GM12878 (cell line): ENCODE data around the gene ADH1C. TPM values are rescaled to one million over a fixed set of nuclear protein-coding genes. Genes with fewer than 3 reads are reported as not detected.
"Not testable (repeated sequence)": the region's sequence is repeated elsewhere in the genome, so short reads cannot be mapped to it uniquely, and the experiment has no call there.

ENCODE experiments used
- ATAC-seq: fragments of 200-7000 bp; cut with Tn5 transposase; 3 replicates; pipeline ENCODE4 v1.9.1; 2020; ENCODE audit warnings: mild to moderate bottlenecking, moderate library complexity
- BruUV-seq: library from RNA; stranded (reverse); fragments of 400-500 nt; replicated peaks from 2 replicates; lab custom pipeline; 2021; lab: Mats Ljungman, UMichigan
- CTCF ChIA-PET: fragments of 300-600 bp; sonication (Branson Sonifier 250); formaldehyde crosslinking; extraction: SDS; loops from one replicate; lab custom pipeline; 2021; ENCODE audit warnings: inconsistent platforms; lab: Yijun Ruan, JAX
- POLR2A ChIA-PET: fragments of 350-600 bp; formaldehyde crosslinking; extraction: SDS; loops from one replicate; lab custom pipeline; 2021; ENCODE audit warnings: inconsistent platforms; lab: Charles Lee
- RAD21 ChIA-PET: fragments of 300-600 bp; sonication (Branson Sonifier 250); formaldehyde crosslinking; loops from one replicate; lab custom pipeline; 2023; ENCODE audit warnings: antibody characterized with exemption; ENCODE audit not compliant: unreplicated experiment; lab: Charles Lee
- SMC1A ChIA-PET: fragments of 300-600 bp; sonication (Branson Sonifier 250); formaldehyde crosslinking; loops from one replicate; lab custom pipeline; 2023; ENCODE audit not compliant: unreplicated experiment, uncharacterized antibody; lab: Charles Lee
- DNase-seq: peaks from one replicate; pipeline ENCODE4 v3.0.0-alpha.2; 2011; ENCODE audit warnings: low read depth, low spot score
- FAIRE-seq: peaks from 3 replicates; lab custom pipeline; 2011; peaks lifted over from hg19 to GRCh38; lab: Jason Lieb, UNC
- H2AFZ ChIP-seq: 2 replicates; pipeline ENCODE4 v1.6.0; 2011; ENCODE audit warnings: low read depth, low read length, control low read depth; ENCODE audit not compliant: control insufficient read depth
- H3K27ac ChIP-seq: 2 replicates; pipeline ENCODE4 v1.5.1; 2011; ENCODE audit warnings: control low read depth; ENCODE audit not compliant: control insufficient read depth, insufficient read depth
- H3K27me3 ChIP-seq, 2 experiments: replicated peaks in 1 of 2; 2 replicates each; pipeline versions ENCODE4 v1.6.0 to v1.6.1; 2011; ENCODE audit warnings: low read length in 1 of 2; ENCODE audit not compliant: control insufficient read depth in 2 of 2, insufficient read depth in 2 of 2
- H3K36me3 ChIP-seq, 2 experiments: 2 replicates each; pipeline ENCODE4 v1.5.1; 2011; ENCODE audit warnings: low read length in 1 of 2; ENCODE audit not compliant: control insufficient read depth in 2 of 2, insufficient read depth in 2 of 2
- H3K4me1 ChIP-seq: 2 replicates; pipeline ENCODE4 v1.6.1; 2011; ENCODE audit warnings: mild to moderate bottlenecking, low read length, moderate library complexity, mixed read lengths; ENCODE audit not compliant: control insufficient read depth, insufficient read depth
- H3K4me2 ChIP-seq: 2 replicates; pipeline ENCODE4 v1.6.0; 2011; ENCODE audit warnings: control low read depth; ENCODE audit not compliant: control insufficient read depth, insufficient read depth
- H3K4me3 ChIP-seq: fragments of 200-600 bp; sonication (generic); 2 replicates; pipeline ENCODE4 v1.5.1; 2016
- H3K79me2 ChIP-seq: 2 replicates; pipeline ENCODE4 v1.6.0; 2011; ENCODE audit warnings: low read length; ENCODE audit not compliant: control insufficient read depth, insufficient read depth
- H3K9ac ChIP-seq: 2 replicates; pipeline ENCODE4 v1.8.0; 2011; ENCODE audit warnings: low read length, control low read depth, mixed read lengths; ENCODE audit not compliant: control insufficient read depth, insufficient read depth
- H3K9me3 ChIP-seq: replicated peaks from 3 replicates; pipeline ENCODE4 v1.5.1; 2011; ENCODE audit warnings: mild to moderate bottlenecking, low read length; ENCODE audit not compliant: control insufficient read depth, insufficient read depth
- H4K20me1 ChIP-seq: 2 replicates; pipeline ENCODE4 v1.6.0; 2011; ENCODE audit not compliant: control insufficient read depth, insufficient read depth
- POLR2A ChIP-seq: IDR thresholded peaks from 2 replicates; pipeline ENCODE4 v1.6.1; 2011; ENCODE audit warnings: low read depth, mild to moderate bottlenecking, low read length
- SIN3A ChIP-seq: IDR thresholded peaks from 2 replicates; pipeline ENCODE4 v1.6.1; 2012; ENCODE audit warnings: low read depth, low read length, improper control_type of control experiment
- ZZZ3 ChIP-seq: IDR thresholded peaks from 2 replicates; pipeline ENCODE4 v1.6.1; 2011; ENCODE audit warnings: low read depth; ENCODE audit not compliant: control insufficient read depth, insufficient read length
- WGBS: methylation state at CpG from one replicate; pipeline ENCODE4 v1.1.6; 2016; ENCODE audit warnings: low lambda C conversion rate; ENCODE audit not compliant: insufficient replicate concordance, insufficient coverage; ENCODE audit errors: missing lambda C conversion rate; 5-methylcytosine and 5-hydroxymethylcytosine counted together
- in situ Hi-C: fragments of 300-500 bp; cut with MboI; formaldehyde crosslinking; loops from 9 replicates; pipeline ENCODE4 v1.14.3; 2018; ENCODE audit warnings: mixed read lengths
- intact Hi-C: fragments of 100-400 bp; cut with micrococcal nuclease; formaldehyde crosslinking; loops from one replicate; pipeline ENCODE4 v1.14.2; 2022; ENCODE audit not compliant: unreplicated experiment
- polyA plus RNA-seq, 11 experiments: library from polyadenylated mRNA; depleted of rRNA in 4 of 11; unstranded in 6 of 11; stranded (reverse) in 5 of 11; fragments of >200 nt; fragmentation: Nextera tagmentation in 4 of 11; fragmentation: Illumina TruSeq in 1 of 11; extraction: Ambion mirVana in 4 of 11; extraction: Trizol in 1 of 11; gene quantifications; 1 replicate in 1 of 11; 2 replicates in 10 of 11; pipeline versions ENCODE4 v1.2.1 to v1.2.3, GENCODE V29; 2011 to 2016; ENCODE audit warnings: inconsistent platforms in 2 of 11, missing spikeins in 2 of 11, low read depth in 1 of 11
- total RNA-seq, 4 experiments: library from RNA; depleted of rRNA in 3 of 4; stranded (reverse); fragments of >200 nt in 3 of 4; fragmentation: Illumina TruSeq in 1 of 4; extraction: Trizol in 1 of 4; gene quantifications; 2 replicates each; pipeline versions ENCODE4 v1.2.1 to v1.2.3, GENCODE V29; 2013 to 2021
- TF ChIP-seq, protein P1 (sequence below): fragments of 450-650 bp; IDR thresholded peaks from 2 replicates; pipeline ENCODE4 v1.6.1; 2017; ENCODE audit warnings: mild to moderate bottlenecking, moderate library complexity

The ADH1C gene
- total and polyA plus RNA-seq, 10 of the 15 experiments (the other 5 are each of a cell fraction or from before 2014, with no cell fraction given) = 0.04 to 1.1 (median 0.10) TPM; not detected in 3

DNA sequence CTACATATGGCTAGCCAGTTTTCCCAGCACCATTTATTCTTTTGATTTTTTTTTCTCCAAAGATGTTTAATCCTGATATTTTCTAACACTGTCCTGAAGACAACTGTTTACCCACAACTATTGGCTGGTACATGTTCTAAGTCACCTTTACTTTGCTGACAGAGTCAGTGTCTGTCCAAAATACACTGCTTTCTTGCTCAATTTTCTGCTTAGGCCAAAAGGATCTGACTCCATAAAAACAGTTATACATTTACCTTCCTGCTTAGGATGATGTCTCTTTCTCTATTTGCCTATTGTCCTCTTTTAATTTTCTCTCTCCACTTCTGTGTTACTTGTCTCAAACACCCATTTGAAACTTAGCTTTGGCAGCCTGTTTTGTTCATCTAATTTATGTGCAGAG lies 3.2 kb downstream of the ADH1C start (continued):
- TF ChIP-seq, protein P1, sequence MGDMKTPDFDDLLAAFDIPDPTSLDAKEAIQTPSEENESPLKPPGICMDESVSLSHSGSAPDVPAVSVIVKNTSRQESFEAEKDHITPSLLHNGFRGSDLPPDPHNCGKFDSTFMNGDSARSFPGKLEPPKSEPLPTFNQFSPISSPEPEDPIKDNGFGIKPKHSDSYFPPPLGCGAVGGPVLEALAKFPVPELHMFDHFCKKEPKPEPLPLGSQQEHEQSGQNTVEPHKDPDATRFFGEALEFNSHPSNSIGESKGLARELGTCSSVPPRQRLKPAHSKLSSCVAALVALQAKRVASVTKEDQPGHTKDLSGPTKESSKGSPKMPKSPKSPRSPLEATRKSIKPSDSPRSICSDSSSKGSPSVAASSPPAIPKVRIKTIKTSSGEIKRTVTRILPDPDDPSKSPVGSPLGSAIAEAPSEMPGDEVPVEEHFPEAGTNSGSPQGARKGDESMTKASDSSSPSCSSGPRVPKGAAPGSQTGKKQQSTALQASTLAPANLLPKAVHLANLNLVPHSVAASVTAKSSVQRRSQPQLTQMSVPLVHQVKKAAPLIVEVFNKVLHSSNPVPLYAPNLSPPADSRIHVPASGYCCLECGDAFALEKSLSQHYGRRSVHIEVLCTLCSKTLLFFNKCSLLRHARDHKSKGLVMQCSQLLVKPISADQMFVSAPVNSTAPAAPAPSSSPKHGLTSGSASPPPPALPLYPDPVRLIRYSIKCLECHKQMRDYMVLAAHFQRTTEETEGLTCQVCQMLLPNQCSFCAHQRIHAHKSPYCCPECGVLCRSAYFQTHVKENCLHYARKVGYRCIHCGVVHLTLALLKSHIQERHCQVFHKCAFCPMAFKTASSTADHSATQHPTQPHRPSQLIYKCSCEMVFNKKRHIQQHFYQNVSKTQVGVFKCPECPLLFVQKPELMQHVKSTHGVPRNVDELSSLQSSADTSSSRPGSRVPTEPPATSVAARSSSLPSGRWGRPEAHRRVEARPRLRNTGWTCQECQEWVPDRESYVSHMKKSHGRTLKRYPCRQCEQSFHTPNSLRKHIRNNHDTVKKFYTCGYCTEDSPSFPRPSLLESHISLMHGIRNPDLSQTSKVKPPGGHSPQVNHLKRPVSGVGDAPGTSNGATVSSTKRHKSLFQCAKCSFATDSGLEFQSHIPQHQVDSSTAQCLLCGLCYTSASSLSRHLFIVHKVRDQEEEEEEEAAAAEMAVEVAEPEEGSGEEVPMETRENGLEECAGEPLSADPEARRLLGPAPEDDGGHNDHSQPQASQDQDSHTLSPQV = no peak
- TF ChIP-seq POLR2A = no peak
- no peak for TF ChIP-seq SIN3A
- no peak for TF ChIP-seq ZZZ3

DNA sequence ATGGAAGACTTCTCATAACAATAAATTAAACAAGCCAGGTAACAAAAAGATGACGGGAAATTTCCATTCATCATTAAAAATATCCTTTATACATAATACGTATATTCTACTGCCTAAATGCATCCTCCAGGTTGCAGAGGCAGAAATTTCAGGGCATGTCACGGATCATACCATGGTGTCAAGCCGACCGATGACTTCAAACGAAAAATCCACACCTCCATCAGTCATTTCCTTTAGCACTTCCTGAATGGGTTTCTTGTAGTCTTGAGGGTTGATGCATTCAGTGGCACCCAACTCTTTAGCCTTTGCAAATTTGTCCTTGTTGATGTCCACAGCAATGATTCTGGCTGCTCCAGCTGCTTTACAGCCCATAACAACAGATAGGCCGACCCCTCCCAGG lies 9.9 kb downstream of the ADH1C start:
- RAD21 ChIA-PET, FAIRE-seq, H4K20me1 ChIP-seq, SMC1A ChIA-PET, ATAC-seq, in situ Hi-C loops, CTCF ChIA-PET, POLR2A ChIA-PET, H3K36me3 ChIP-seq, H3K9ac ChIP-seq, intact Hi-C loops, H3K27me3 ChIP-seq, DNase-seq, BruUV-seq, H3K4me2 ChIP-seq, H2AFZ ChIP-seq, H3K79me2 ChIP-seq, H3K4me3 ChIP-seq, H3K27ac ChIP-seq, H3K4me1 ChIP-seq, H3K9me3 ChIP-seq: not testable (repeated sequence)
- 41% methylated on average over 7 of the region's 7 CpGs for WGBS
